Kidney tubule cell (primary cell): ENCODE data around the gene TMOD1.
"Not testable (repeated sequence)": the region's sequence is repeated elsewhere in the genome, so short reads cannot be mapped to it uniquely, and the experiment has no call there.

ENCODE experiments used
- DNase-seq: peaks from one replicate; pipeline ENCODE4 v3.0.0-alpha.2; 2018; ENCODE audit warnings: low spot score

The TMOD1 gene

GRCh38 chr9:97501177-97501971 is at the start of gene TMOD1:
TMOD1 (plus strand) TSS chr9:97501666; CDS start chr9:97524189, 22,523 bp downstream.
- peak; percentile 53 for DNase-seq

DNA sequence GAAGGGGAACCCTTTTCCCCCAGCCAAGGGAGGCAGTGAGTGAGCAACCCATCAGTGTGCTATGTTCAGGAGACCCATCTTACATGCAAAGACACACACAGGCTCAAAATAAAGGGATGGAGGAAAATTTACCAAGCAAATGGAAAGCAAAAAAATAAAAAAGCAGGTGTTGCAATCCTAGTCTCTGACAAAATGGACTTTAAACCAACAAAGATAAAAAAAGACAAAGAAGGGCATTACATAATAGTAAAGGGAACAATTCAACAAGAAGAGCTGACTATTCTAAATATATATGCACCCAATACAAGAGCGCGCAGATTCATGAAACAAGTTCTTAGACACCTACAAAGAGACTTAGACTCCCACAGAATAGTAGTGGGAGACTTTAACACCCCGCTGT is 47.9 kb upstream of the TMOD1 start:
- not testable (repeated sequence) for DNase-seq

DNA sequence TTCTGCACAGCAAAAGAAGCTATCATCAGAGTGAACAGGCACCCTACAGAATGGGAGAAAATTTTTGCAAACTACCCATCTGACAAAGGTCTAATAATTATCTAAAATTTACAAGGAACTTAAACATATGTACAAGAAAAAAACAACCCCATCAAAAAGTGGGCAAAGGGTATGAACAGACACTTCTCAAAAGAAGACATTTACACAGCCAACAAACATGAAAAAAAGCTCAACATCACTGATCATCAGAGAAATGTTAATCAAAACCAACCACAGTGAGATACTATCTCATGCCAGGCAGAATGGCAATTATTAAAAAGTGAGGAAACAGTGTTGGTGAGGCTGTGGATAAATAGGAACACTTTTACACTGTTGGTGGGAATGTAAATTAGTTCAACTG is 44.6 kb upstream of the TMOD1 start:
- DNase-seq = not testable (repeated sequence)

DNA sequence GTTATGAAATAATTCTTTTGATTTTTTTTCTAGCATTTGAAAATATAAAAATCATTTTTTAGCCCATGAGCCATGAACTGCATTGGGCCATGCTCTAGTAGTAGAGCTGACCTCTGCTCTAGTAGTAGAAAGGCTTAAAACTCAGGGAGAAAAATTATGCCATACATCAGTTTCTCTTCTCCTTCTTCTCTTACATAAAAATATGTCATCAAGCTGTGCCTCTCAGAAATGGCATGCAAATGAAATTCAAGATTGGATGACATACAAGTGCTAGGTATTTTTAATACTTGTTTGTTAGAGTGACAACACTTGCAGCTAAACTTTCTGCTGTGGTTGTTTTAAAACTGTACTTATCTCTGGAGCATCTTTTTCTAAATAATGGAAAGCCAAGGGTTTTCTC is 42.1 kb upstream of the TMOD1 start:
- no peak for DNase-seq

DNA sequence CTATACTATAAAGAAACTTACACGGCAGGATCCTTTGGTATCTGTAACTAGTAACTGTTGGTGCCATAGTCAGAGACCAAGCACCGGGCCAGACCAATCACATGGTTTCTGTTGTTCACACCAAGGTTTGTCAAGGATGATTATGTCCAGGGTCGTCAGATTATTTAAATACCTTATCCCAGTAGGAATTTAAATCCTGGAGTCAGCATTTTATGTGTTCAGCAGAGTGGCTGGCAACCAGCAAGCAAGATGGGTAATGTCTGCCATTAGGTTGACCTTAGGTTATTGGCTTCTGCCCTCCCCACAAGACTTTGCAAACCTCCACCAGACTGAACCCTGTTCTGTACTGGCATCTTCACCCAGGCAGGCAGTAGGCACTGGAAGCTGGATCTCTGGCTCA is 39.3 kb upstream of the TMOD1 start:
- DNase-seq = no peak

DNA sequence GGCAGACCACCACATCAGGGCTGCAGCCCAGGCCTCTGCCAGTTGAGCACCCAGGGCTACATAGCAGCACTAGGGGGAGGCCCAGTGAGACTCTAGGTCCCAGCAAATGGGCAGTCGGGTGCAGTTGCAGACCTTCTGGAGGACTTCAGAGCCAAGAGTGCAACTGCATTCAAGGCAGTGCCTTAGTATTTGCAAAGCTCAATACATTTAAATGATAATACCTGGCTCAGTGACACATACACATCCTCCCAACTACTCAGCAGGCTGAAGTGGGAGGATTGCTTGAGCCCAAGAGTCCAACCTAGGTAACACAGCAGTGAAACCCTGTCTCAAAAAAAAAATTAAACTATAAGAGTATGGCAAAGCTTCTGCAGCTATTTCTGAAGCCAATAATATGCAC is 38.6 kb upstream of the TMOD1 start:
- no peak for DNase-seq

DNA sequence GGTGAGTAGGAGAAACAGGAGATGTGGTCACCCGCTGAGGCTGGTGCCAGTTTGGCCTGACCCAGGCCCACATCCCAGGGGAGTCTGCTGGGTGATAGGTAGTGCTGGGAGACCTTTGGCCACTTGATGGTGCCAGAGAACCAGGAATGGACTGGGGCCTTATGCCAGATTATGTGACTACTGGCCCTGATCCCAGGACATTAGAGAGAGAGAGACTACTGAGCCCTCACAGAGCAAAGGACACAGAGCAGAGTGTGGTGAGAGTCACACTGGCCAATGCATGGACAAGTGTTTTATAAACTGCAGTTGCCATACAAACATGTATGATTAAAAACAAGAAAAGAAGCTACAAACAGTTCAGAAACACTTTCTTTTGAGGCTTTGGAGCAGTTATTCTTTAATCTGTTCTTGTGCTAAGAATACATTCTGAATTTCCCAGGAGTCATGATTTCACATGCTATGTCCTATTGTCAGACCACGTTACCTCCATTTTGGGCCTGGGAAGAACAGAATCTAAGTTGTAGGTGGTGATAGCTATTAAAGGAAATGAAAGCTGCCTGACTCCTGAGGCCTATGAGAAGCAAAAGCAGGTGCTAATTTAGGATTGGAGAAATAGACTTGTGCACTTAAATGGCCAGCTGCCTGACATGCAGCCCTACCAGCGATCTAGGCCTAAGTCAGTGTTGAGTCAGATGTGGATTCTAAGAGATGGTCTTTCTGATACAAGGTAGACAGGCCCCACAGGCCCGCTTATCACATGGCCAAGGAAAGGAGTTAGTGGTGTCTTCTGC is 32.6 kb upstream of the TMOD1 start:
- peak; percentile 50 for DNase-seq

- no peak for DNase-seq
Measured at GRCh38 chr9:97470076-97470475, 31.4 kb upstream of the TMOD1 start.

DNA sequence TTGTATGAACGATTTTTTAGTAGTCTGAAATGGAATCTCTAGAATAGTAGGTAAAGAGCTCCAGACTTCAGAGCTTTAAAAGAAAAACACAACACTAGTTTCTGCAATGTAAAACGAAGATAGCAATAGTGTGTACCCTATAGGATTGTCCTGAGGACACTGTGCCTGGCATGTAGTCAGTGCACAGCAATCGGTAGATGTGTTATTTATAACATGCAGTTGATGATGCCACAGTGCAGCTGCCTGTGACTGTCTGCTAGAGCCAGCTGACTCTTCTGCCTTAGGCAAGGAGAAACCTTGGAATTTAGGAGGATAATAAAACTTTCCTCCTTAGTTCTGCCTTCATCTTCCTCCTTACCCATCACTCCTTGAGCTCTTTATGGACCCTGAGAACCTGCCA is 27.7 kb upstream of the TMOD1 start:
- no peak for DNase-seq

- DNase-seq = no peak
Measured at GRCh38 chr9:97474372-97474925, 27.0 kb upstream of the TMOD1 start.

DNA sequence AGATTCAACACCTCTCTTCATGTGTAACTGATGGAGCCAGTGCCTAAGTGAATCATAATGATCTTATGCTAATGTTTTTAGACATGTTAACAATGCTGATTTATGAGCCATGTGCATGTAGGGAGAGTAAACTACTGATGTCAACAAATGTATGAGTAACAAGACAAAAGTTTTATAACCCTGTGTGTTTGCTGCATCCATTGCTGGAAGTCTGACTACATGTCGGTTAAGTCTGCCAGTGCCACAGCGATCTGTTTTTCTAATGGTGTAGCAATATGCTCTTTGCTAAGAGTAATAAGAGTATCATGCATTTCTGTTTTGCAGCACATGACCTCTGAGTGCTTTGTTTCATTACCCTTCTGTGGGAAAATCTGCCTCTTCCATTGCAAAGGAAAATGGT is 26.4 kb upstream of the TMOD1 start:
- DNase-seq = peak; percentile 20

- DNase-seq = no peak
Measured at GRCh38 chr9:97478301-97478981, 23.0 kb upstream of the TMOD1 start.

- no peak for DNase-seq
Measured at GRCh38 chr9:97479496-97480159, 21.8 kb upstream of the TMOD1 start.

GRCh38 chr9:97480174-97480573 is 21.3 kb upstream of the TMOD1 start:
- DNase-seq = no peak

DNA sequence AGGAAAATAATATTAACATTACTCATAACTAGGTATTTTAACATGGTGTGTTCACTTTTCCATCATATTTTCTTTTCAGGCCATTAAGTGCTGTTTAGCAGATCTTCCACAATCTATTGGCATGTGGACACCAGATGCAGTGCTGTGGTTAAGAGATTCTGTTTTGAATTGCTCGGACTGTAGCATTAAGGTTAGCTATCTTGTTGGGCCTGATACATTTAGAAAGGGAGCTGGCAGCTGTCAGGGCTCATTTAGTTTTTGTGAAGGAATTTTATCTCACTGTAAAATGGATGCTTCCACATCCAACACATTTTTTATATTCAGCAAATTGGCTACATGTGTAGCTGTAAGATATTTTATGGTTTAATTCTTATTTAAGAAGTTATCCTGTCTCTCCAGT is 20.7 kb upstream of the TMOD1 start:
- no peak for DNase-seq

- DNase-seq = no peak
Measured at GRCh38 chr9:97484134-97484533, 17.3 kb upstream of the TMOD1 start.

GRCh38 chr9:97487107-97487506 is 14.4 kb upstream of the TMOD1 start:
- peak; percentile 65 for DNase-seq

- no peak for DNase-seq
Measured at GRCh38 chr9:97487861-97488260, 13.6 kb upstream of the TMOD1 start.

- no peak for DNase-seq
Measured at GRCh38 chr9:97491216-97491999, 10.1 kb upstream of the TMOD1 start.

- DNase-seq = not testable (repeated sequence)
Measured at GRCh38 chr9:97497558-97498375, 3.7 kb upstream of the TMOD1 start.
